BLaER1 (cell line): ENCODE data around the gene KRTAP16-1.

Source experiments
- H3K27ac ChIP-seq: shearing (Covaris generic); formaldehyde crosslinking; 2 replicates; pipeline ENCODE4 v1.8.1; 2022
- H3K27me3 ChIP-seq: shearing (Covaris generic); formaldehyde crosslinking; 2 replicates; pipeline ENCODE4 v1.8.1; 2022
- H3K36me3 ChIP-seq: shearing (Covaris generic); formaldehyde crosslinking; 2 replicates; pipeline ENCODE4 v1.8.1; 2022
- H3K4me1 ChIP-seq: shearing (Covaris generic); formaldehyde crosslinking; 2 replicates; pipeline ENCODE4 v1.8.1; 2022
- H3K4me2 ChIP-seq: shearing (Covaris generic); formaldehyde crosslinking; 2 replicates; pipeline ENCODE4 v1.8.1; 2022
- H3K4me3 ChIP-seq: shearing (Covaris generic); formaldehyde crosslinking; 2 replicates; pipeline ENCODE4 v1.8.1; 2022
- H3K9ac ChIP-seq: shearing (Covaris generic); formaldehyde crosslinking; 2 replicates; pipeline ENCODE4 v1.8.1; 2022
- H3K9me3 ChIP-seq: shearing (Covaris generic); formaldehyde crosslinking; 2 replicates; pipeline ENCODE4 v1.8.1; 2022
- H4K20me1 ChIP-seq: shearing (Covaris generic); formaldehyde crosslinking; 2 replicates; pipeline ENCODE4 v1.8.1; 2022
- Cebpa-rat ChIP-seq: shearing (Covaris generic); IDR thresholded peaks from 2 replicates; pipeline ENCODE4 v1.8.1; 2022

Gene KRTAP16-1

GRCh38 chr17:41322903-41323895 lies 14.1 kb upstream of the KRTAP16-1 start:
- peaks cover 12% of the 10 kb centered on the region for H3K4me1 ChIP-seq
- no peak overlapping the region for H3K9ac ChIP-seq
- H3K4me3 ChIP-seq, result no peak overlapping the region
- no peaks in the 10 kb centered on the region for H3K36me3 ChIP-seq
- no peak overlapping the region for H3K4me2 ChIP-seq
- H3K9me3 ChIP-seq, result peaks cover 17% of the 10 kb centered on the region
- no peaks in the 10 kb centered on the region for H3K27me3 ChIP-seq
- TF ChIP-seq Cebpa-rat, result no peak
- no peak overlapping the region for H3K27ac ChIP-seq
- no peaks in the 10 kb centered on the region for H4K20me1 ChIP-seq

DNA sequence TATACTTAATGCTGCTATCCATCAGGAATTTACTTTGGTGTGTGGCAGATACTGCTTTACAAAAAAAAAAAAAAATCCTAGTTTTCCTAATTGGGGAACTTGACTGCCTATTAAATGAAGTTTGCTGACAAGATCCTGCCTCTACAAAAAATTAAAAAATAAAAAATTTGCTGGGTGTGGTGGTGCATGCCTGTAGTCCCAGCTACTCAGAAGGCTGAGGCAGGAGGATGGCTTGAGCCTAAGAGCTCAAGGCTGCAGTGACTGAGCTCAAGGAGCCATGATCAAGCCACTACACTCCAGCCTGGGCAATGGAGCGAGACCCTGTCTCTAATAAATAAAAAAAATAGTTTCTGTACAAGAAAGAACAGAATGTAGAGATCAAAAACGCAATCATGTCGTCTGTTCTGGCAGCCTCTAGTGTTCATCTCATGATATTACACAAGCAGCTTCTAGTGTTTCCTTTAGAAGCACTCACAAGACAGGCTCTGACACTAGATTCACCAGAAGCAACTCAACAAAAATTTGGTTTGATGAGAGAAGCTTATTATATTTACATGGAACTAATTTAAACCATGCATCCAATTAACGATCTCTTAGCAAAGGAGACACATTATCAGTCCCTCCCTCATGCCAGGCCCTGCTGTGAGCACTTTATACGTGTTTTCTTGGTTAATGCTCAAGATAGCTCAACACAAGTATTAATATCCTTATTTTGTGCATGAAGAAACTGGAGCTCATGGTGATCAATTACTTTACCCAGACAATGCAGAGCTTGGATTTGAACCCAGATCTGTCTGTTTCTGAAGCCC lies 13.2 kb upstream of the KRTAP16-1 start:
- H3K27ac ChIP-seq, result no peak overlapping the region
- H3K9me3 ChIP-seq, result peaks cover 17% of the 10 kb centered on the region
- no peak for TF ChIP-seq Cebpa-rat
- no peak overlapping the region for H3K9ac ChIP-seq
- no peaks in the 10 kb centered on the region for H3K36me3 ChIP-seq
- H4K20me1 ChIP-seq, result no peaks in the 10 kb centered on the region
- no peaks in the 10 kb centered on the region for H3K27me3 ChIP-seq
- H3K4me2 ChIP-seq, result no peak overlapping the region
- H3K4me3 ChIP-seq, result no peak overlapping the region
- H3K4me1 ChIP-seq, result peaks cover 12% of the 10 kb centered on the region

DNA sequence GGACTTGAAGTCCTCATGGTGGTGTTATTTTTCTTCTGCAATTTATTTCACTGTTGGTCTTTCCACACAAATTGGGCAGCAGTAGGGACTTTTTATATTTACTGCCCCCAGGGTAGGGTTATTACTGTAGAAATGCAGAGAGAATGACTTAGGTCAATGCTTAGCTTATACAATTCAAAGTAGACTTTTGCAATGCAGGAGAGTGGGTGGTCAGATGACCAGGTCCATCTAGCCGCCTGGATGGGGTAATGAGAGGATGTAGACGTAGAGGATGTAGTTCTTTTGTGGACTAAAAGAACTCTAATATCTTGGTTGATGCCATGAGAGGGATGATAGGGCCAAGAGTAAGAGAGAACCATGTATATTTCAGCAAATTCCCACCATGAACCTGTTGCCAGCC lies 9.1 kb upstream of the KRTAP16-1 start:
- Histone ChIP-seq H3K4me3 (no peak overlapping the region), H3K36me3 (no peaks in the 10 kb centered on the region), H3K27ac (no peak overlapping the region), H3K27me3 (no peaks in the 10 kb centered on the region), H4K20me1 (no peaks in the 10 kb centered on the region), H3K4me1 (no peaks in the 10 kb centered on the region), H3K9ac (no peak overlapping the region), H3K9me3 (peaks cover 17% of the 10 kb centered on the region), H3K4me2 (no peak overlapping the region)
- TF ChIP-seq Cebpa-rat, result no peak

DNA sequence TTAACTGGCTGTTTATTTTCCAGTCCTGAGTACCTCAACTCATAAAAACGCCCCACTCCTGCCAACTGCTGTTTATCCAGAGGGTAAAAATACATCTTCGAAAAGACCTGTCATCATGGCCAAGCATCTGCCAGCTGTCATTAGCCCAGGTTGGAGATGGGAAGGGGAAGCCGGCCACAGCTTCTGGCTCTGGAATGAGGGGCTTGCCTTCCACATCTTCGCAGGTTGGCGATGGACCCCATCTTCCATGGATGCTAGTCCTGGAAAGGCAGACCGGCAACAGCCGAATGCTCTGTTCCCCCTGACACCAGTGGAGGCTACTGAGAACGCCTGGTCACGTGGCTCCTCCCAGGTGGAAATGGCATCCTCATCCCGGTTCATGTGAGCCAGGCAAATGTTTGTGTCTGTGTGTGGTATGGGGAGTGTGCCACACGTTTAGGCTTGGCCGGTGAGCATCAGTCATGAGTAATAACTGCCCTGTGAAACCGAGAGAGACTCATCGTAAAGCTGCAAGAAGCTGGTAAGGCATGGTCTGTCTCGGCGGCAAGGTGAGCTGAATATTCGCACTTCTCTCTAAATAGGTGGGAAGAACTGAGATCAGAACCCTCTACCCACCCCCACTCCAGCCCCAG lies 6.8 kb upstream of the KRTAP16-1 start:
- H3K27me3 ChIP-seq, result no peaks in the 10 kb centered on the region
- TF ChIP-seq Cebpa-rat, result no peak
- H3K27ac ChIP-seq, result no peak overlapping the region
- H3K9ac ChIP-seq, result no peak overlapping the region
- H3K4me2 ChIP-seq, result no peak overlapping the region
- no peaks in the 10 kb centered on the region for H3K36me3 ChIP-seq
- no peaks in the 10 kb centered on the region for H3K4me1 ChIP-seq
- H3K4me3 ChIP-seq, result no peak overlapping the region
- peaks cover 20% of the 10 kb centered on the region for H3K9me3 ChIP-seq
- no peaks in the 10 kb centered on the region for H4K20me1 ChIP-seq

DNA sequence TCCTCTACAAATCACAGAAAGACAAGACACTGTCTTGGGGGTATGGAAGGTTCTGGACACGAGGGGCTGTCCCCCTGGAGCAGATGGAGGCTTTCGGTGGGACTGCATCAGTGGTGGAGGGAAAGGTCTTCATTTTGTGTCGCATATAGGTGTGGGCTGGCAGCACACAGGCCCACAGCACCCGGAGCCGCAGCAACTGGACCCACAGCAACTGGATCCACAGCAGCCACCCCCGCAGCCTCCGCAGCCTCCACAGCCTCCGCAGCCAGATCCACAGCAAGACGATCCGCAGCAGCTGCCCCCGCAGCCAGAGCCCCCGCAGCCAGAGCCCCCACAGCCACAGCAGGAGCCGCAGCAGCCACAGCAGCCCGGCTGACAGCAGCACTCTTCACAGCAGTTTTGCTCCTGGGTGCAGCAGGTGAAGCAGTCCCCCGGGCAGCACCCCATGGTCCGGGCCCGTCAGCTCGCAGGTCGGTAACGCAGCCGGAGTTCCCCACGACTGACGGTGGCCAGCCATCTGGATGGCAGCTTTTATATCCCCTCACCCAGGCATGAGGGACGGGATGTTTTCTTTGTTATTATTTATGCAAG lies 6.2 kb upstream of the KRTAP16-1 start, which contains the start of gene KRTAP17-1:
KRTAP17-1 (minus strand) TSS at position 507 of the 591 bp plus-strand sequence; CDS start at position 447, 60 bp downstream.
- H4K20me1 ChIP-seq, result no peaks in the 10 kb centered on the region
- no peaks in the 10 kb centered on the region for H3K4me1 ChIP-seq
- H3K4me2 ChIP-seq, result no peak within 1 kb of the TSS
- no peak within 1 kb of the TSS for H3K4me3 ChIP-seq
- no peaks in the 10 kb centered on the region for H3K36me3 ChIP-seq
- no peak within 1 kb of the TSS for H3K9ac ChIP-seq
- H3K9me3 ChIP-seq, result peaks cover 14% of the 10 kb centered on the region
- TF ChIP-seq Cebpa-rat, result no peak
- no peaks in the 10 kb centered on the region for H3K27me3 ChIP-seq
- no peak within 1 kb of the TSS for H3K27ac ChIP-seq

DNA sequence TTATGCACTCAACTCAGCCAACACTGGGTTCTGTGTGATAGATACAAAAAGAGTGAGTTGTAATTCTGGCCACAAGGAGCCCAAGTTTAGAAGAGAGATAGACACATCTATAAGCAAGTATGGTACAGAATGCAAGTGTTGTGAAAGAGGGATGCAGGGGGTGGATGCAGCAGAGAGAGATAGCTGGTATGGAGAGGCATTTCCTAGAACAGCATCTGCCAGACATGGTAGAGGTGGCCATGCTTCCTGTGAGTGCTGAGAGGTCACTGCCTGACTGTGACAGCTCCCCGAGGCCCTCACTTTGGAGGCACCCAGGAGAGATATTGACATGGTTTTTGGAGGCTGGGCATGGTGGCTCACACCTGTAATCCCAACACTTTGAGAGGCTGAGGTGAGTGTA lies 2.0 kb upstream of the KRTAP16-1 start:
- Histone ChIP-seq H3K4me2 (no peak overlapping the region), H3K27me3 (no peaks in the 10 kb centered on the region), H3K9me3 (0 out of 2 replicates have a peak, but pooled peaks cover 3% of the 10 kb centered on the region), H3K4me1 (peaks cover 33% of the 10 kb centered on the region), H3K36me3 (no peaks in the 10 kb centered on the region), H4K20me1 (no peaks in the 10 kb centered on the region), H3K4me3 (no peak overlapping the region), H3K9ac (no peak overlapping the region), H3K27ac (no peak overlapping the region)
- no peak for TF ChIP-seq Cebpa-rat

GRCh38 chr17:41308251-41308917 lies 725 bp downstream of the KRTAP16-1 start:
- Histone ChIP-seq H3K27me3 (no peaks in the 10 kb centered on the region), H3K4me3 (peak overlapping the region; percentile 11), H3K9ac (peak overlapping the region; percentile 70), H4K20me1 (no peaks in the 10 kb centered on the region), H3K9me3 (0 out of 2 replicates have a peak, but pooled peaks cover 3% of the 10 kb centered on the region), H3K27ac (peak overlapping the region; percentile 90), H3K4me1 (peaks cover 33% of the 10 kb centered on the region), H3K4me2 (peak overlapping the region; percentile 79), H3K36me3 (no peaks in the 10 kb centered on the region)
- no peak for TF ChIP-seq Cebpa-rat

DNA sequence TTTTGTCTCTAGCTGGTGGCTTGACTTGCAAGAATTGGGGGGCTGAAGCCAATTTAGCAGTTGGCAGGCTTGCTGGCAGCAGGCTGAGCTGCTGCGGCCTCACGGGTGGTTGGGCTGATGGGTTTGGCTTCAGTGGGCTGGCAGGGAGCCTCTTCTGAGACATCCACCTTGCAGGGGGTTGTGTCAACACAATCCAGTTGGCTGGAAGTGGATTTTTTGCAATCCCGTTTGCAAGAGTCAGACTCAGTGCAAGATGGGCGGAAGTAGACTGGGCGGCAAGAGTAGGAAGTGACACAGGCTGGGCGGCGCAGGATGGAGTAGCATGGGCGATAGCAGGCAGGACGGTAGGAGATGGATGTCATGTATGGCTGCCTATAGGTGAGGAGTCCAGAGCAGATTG lies 1.5 kb downstream of the KRTAP16-1 start:
- Histone ChIP-seq H3K9me3 (0 out of 2 replicates have a peak, but pooled peaks cover 3% of the 10 kb centered on the region), H3K9ac (peak overlapping the region; percentile 33; the same call in 1 of the 2 replicates), H3K4me3 (peak overlapping the region; percentile 0; the same call in 1 of the 2 replicates), H3K27me3 (no peaks in the 10 kb centered on the region), H3K4me2 (peak overlapping the region; percentile 79), H3K36me3 (no peaks in the 10 kb centered on the region), H3K4me1 (peaks cover 33% of the 10 kb centered on the region), H3K27ac (peak overlapping the region; percentile 90), H4K20me1 (no peaks in the 10 kb centered on the region)
- no peak for TF ChIP-seq Cebpa-rat
